Left renal pelvis (tissue), 4 donors: Measurements from ENCODE around the gene TRIP13. TPM values are rescaled to one million over a fixed set of nuclear protein-coding genes. Genes with fewer than 3 reads are reported as not detected.
"Not testable (repeated sequence)": the region's sequence is repeated elsewhere in the genome, so short reads cannot be mapped to it uniquely, and the experiment has no call there.

Experiments used
- DNase-seq, 4 donors: peaks; one replicate each; pipeline ENCODE4 v3.0.0-alpha.2; 2013; ENCODE audit warnings: low read depth in 4 of 4, low spot score in 3 of 4
- polyA plus RNA-seq, 4 donors: library from polyadenylated mRNA; unstranded; fragments of 120-200 nt; gene quantifications; one replicate each; pipeline ENCODE4 v1.2.1, GENCODE V29; 2013; ENCODE audit not compliant: insufficient read length in 4 of 4

Gene TRIP13
- polyA plus RNA-seq, 4 donors = 10.8 to 15.5 (median 12.4) TPM

DNA sequence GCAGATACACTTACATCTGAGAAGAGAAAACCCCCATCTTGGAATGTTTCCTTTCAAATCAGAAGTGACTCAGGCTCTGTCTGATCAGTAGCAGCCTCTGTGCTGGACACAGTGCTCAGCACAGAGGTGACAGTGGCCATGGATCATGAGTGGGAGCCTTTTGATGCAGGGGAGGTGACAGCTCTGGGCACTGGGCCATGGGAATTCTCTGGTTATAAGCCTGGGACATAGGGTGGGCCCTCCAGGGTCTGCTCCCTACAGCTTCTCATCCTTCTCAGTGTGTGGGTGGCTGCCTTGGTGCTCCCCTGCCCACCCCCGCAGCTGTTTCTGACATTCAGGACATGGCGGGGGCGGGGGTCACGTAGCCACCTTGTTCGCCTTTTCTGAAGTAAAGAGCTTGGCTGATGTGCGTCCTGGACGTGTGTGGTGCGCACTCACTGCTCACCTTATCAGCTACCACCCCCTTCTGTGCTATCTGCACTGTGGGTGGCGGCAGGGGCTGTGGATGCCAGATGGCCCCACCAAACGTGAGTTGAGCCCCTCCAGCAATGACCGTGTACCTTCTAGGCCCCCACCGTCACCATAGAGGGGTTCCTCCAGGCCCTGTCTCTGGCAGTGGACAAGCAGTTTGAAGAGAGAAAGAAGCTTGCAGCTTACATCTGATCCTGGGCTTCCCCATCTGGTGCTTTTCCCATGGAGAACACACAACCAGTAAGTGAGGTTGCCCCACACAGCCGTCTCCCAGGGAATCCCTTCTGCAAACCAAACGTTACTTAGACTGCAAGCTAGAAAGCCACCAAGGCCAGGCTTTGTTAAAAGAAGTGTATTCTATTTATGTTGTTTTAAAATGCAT lies 24.0 kb downstream of the TRIP13 start:
- DNase-seq = no peak

- DNase-seq = not testable (repeated sequence)
Measured at GRCh38 chr5:918717-919116, 26.0 kb downstream of the TRIP13 start.

- no peak for DNase-seq
Measured at GRCh38 chr5:919356-920000, 26.8 kb downstream of the TRIP13 start.

DNA sequence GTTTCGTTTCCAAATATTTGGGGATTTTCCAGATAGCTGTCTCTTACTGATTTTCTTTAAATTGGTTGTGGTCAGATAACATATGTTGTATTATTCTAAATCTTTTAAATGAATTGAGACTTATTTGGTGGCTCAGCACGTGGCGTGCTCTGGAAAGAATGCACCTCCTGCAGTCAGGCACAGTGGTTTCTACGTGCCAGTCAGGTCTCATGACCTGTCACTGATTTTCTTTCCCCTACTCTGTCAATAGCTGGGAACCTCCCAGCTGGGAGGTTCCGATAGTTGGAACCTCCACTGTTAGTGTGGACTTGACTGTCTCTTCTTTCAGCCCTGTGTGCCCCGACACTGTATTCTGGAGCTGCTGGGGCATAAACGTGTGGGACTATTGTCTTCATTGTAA lies 27.6 kb downstream of the TRIP13 start:
- no peak for DNase-seq

DNA sequence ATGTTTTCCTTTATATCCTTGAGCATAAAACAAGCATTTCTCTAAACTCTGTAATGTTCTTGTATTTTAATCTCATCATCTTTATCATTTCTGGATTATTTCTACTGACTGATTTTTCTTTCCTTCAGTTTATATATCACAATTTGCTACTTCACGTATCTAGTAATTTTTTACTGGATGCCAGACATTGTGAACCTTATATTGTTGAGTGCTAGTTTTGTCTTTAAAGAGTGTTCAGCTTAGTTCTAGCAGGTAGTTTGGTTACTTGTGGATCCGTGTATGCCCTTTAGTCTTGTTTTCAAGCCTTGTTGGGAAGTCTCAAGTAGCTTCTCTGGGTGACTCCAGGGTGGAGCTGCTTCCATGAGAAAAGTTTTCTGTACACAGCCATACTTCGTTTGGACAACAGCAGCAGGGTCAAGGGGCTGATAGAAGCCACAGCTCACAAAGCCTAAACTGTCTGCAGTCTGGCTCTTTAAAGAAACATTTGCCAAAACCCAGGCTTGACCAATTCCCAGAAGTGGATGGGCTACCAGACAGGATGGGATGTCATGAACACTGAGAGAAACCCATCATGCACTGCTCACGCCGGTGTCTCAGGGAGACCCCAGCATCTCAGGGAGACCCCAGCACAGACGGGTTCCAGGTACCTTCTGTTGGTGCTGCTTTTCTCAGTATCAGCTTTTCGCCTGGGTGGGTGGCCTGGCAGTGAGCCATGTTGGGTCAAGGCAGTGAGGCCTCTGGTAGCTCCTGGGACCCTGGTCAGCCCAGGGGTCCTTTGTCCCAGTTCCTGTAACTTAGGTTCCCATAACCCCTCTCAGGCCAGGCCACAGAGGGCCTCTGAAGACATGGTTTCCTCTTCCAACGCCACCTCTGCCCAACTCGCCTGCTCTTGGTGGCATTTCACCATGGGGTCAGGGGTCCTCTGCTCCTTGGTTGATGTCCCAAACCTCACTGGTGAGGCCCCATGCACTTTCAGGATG lies 29.1 kb downstream of the TRIP13 start:
- DNase-seq = no peak

DNA sequence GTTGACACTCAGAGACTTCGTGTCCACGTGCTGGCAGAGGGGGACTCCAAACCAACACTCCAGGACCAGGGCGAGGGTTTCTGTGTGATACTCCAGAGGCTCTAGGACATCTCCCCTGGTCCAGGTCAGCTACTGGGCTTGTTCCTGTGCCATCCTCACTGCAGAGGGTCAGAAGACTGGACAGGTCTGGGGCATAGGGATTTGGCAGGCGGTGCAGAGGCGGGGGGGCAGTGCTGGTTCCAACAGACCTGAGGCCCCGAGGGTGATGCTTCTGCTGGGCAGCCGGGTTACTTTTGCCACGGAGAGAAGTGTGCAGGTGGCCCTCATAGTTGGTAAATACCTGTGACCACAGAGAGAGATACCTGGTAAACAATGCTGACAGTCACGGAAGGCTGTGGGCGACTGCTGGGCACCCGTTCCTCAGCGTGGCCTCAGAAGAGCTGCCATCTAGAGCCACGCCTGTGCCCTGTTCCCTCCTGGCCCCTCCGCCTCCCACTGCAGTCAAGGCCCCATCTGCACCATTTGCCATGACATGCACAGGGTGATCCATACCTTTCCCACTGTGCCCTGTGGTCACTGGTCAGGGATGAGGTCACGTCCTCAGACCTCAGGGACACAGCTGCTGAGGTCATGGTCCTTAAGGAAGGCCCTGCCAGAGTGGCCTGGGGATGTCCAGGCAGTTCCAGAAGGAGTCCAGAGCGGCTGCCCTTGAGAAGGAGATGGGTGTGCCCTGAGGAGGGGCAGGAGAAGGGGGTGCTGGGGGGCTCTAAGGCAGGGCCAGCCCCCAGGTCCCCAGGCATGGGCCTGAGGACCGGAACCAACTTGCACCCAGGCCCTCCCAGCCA lies 30.0 kb downstream of the TRIP13 start:
- no peak for DNase-seq

DNA sequence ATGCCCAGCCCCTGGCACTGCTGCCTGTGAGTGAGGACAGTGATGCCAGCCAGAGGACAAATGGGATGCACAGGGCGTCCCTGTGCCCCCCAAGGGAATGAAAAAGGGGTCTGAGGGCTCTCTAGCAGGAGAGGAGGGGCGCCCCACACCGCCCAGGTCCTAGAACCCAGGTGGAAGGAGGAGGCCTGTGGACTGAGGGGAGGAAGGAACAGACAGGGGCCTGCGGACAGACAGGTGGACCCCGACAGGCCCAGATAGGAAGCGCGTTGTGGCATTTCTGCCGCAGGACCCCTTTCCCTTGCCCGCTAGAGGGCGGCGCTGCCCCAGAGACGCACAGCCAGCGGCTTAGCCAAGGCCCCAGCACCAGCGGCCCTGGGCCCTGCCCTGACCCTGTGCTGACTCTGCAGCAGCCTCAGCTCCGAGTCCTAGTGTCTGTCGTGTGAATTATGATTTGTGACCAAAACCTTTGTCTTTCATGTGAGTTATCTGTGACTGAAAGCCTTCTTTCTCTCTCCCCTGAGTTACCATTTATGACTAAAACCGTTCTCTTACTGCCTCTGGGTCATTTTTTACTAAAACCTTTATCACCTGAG lies 30.7 kb downstream of the TRIP13 start:
- DNase-seq = peak in 1 of 4 donors; percentile 48

GRCh38 chr5:926417-927171 lies 33.9 kb downstream of the TRIP13 start:
- no peak for DNase-seq

DNA sequence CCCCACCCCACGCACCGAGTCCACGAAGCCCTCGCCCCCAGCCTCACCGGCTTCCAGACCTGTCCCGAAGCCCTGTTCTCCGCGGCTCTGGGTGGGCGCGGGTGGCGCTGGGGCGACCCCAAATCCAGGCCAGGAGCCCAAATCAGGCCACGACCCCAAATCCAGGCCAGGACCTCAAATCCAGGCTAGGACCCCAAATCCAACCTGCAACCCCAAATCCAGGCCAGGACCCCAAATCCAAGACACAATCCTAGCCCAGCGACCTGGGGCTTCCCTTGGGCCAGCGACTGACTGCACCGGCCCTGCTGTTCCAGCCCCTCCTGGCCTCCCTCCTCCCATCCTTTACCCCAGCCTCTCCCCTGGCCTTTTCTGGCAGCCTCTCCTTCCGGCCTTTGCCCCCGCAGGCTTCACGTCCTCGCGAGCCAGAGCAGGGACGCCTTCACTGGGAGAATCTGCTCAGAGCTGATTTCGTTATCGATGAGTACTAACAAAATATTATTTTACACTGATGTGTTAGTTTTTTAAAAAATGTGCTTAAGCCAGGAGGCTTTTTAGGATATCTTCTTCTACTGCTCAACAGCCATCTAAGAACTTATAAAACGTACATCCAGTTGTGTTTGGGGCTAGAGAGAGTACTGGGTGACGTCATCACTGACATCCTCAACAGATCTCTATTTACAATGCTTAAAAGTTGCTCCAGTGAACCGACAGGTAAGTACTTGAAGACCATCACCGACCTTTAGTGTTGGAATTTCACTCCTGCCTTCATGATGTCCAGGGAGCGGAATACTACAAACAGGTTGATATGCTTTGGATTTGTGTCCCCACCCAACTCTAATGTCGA lies 34.7 kb downstream of the TRIP13 start:
- no peak for DNase-seq

DNA sequence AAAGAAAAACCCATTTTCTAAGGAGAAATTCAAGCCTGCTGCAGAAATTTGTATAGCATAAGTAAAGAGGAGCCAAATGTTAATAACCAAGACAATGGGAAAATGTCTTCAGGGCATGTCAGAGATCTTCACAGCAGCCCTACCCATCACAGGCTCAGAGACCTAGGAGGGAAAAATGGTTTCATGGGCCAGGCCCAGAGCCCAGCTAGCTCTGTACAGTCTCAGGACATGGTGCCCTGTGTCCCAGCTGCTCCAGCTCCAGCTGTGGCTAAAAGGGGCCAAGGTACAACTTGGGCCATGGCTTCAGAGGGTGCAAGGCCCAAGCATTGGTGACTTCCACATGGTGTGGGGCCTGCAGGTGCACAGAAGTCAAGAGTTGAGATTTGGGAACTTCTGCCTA lies 36.5 kb downstream of the TRIP13 start:
- DNase-seq = not testable (repeated sequence)

DNA sequence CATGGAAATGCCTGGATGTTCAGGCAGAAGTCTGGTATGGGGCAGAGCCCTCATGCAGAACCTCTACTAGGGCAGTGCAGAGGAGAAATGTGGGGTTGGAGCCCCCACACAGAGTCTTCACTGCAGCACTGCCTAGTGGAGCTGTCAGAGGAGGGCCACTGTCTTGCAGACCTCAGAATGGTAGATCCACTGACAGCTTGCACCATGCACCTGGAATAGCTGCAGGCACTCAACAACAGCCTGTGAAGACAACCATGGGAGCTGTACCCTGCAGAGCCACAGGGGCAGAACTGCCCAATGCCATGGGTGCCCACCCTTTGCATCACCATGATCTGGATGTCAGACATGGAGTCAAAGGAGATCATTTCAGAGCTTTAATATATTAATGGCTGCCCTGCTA lies 36.9 kb downstream of the TRIP13 start:
- no peak for DNase-seq

GRCh38 chr5:930866-931265 lies 38.2 kb downstream of the TRIP13 start:
- no peak for DNase-seq

- no peak for DNase-seq
Measured at GRCh38 chr5:931570-932145, 39.0 kb downstream of the TRIP13 start.

DNA sequence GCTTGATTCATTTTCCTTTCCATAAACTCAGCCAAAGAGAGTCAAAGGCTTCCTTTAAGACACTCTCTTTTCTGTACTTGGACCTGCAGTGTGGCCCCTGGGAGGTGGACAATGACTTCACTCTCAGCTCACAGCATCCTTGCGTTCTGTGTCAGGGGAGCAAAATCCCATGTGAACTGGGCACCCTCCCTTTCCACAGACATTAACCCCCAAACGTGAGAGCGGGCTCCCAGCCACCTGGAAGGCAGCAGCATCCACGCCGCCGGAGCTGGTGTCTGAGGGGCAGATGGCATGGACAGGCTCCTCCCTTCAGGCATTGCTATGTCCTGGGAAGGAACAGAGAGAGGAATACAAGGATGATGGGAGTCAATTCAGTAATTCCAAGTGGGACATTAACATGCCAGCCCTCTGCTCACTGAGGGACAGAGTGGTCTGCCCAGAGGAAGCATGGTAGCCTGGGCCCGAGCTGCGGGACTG lies 39.5 kb downstream of the TRIP13 start:
- no peak for DNase-seq

DNA sequence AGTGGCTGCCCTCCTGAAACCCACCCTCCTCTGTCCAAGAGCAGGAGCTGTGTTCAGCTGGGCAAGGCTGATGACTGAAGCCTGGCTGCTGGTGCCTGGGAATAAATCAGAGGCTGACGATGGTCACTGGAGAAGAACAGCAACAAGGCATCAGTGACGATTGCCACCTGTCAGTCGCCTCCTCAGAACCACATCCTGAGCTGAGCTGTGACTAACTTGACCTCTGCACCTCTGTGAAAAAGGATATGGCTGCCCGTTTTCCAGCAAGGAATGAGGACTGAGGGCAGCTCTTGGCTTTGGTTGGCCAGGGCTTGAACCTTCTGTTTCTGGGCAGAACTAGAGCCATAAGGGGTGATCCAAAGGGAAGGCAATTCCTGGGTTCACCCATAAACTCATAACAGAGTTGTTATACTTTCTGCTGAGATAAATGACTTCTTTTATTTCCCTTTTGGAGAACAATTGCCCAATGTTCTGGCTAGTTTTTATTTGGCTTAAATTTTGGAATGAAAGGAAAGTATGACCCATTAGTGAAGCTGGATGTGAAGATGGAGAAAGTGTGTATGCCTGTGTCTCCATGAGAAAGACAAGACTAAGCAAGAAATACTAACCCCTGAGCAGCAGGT lies 40.1 kb downstream of the TRIP13 start:
- DNase-seq = no peak

- no peak for DNase-seq
Measured at GRCh38 chr5:933251-933861, 40.7 kb downstream of the TRIP13 start.

- not testable (repeated sequence) for DNase-seq
Measured at GRCh38 chr5:933951-934350, 41.3 kb downstream of the TRIP13 start.
